Bronchial epithelial cell (primary cell): Measurements from ENCODE around the gene SLC24A3. TPM values are rescaled to one million over a fixed set of nuclear protein-coding genes. Genes with fewer than 3 reads are reported as not detected.

Source experiments
- DNase-seq: peaks from one replicate; pipeline ENCODE4 v3.0.0-alpha.2; 2010; ENCODE audit warnings: low read depth
- FAIRE-seq: peaks from 2 replicates; lab custom pipeline; 2011; peaks lifted over from hg19 to GRCh38; lab: Jason Lieb, UNC
- H3K27me3 ChIP-seq: 2 replicates; pipeline ENCODE4 v1.5.1; 2011; ENCODE audit warnings: low read length; ENCODE audit not compliant: control insufficient read depth, insufficient read depth
- H3K36me3 ChIP-seq: 2 replicates; pipeline ENCODE4 v1.5.1; 2011; ENCODE audit warnings: low read length; ENCODE audit not compliant: control insufficient read depth, insufficient read depth
- H3K4me3 ChIP-seq: 2 replicates; pipeline ENCODE4 v1.5.1; 2011; ENCODE audit warnings: mild to moderate bottlenecking, low read depth, low read length, control low read depth
- total RNA-seq: library from RNA; depleted of rRNA; stranded (reverse); fragments of >200 nt; gene quantifications from 2 replicates; pipeline ENCODE4 v1.2.1, GENCODE V29; 2014
- TF ChIP-seq, protein P1 (sequence below): IDR thresholded peaks from 2 replicates; pipeline ENCODE4 v1.5.1; 2011; ENCODE audit warnings: mild to moderate bottlenecking, moderate library complexity, low read length, control low read depth, inconsistent platforms; ENCODE audit not compliant: insufficient read depth, severe bottlenecking

The SLC24A3 gene
- total RNA-seq, 1 donor from 2014 or later: under 0.01 TPM

DNA sequence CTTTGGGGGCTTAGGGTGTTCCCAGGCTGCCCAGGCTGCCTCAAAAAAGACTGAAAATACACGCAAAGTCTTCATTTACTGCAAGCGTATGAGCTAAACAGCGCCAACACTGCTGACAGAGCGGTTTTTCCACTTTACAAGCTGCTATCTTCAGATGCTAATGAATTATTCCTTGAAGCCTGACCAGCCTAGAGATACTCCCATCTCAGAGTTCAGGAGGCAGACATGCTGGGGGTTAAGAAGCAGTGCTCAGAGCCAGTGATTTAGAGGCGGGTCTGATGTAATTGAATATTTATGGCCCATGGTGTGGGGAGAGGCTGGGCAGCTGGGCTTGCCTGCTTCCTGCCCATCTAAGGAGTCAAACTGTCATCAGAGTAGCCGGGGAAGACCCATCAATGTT is 241.4 kb downstream of the SLC24A3 start:
- TF ChIP-seq, protein P1, sequence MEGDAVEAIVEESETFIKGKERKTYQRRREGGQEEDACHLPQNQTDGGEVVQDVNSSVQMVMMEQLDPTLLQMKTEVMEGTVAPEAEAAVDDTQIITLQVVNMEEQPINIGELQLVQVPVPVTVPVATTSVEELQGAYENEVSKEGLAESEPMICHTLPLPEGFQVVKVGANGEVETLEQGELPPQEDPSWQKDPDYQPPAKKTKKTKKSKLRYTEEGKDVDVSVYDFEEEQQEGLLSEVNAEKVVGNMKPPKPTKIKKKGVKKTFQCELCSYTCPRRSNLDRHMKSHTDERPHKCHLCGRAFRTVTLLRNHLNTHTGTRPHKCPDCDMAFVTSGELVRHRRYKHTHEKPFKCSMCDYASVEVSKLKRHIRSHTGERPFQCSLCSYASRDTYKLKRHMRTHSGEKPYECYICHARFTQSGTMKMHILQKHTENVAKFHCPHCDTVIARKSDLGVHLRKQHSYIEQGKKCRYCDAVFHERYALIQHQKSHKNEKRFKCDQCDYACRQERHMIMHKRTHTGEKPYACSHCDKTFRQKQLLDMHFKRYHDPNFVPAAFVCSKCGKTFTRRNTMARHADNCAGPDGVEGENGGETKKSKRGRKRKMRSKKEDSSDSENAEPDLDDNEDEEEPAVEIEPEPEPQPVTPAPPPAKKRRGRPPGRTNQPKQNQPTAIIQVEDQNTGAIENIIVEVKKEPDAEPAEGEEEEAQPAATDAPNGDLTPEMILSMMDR: no peak
- DNase-seq: no peak
- no peaks in the 10 kb centered on the region for H3K27me3 ChIP-seq
- no peak for FAIRE-seq
- H3K36me3 ChIP-seq: no peaks in the 10 kb centered on the region
- H3K4me3 ChIP-seq: no peak overlapping the region

DNA sequence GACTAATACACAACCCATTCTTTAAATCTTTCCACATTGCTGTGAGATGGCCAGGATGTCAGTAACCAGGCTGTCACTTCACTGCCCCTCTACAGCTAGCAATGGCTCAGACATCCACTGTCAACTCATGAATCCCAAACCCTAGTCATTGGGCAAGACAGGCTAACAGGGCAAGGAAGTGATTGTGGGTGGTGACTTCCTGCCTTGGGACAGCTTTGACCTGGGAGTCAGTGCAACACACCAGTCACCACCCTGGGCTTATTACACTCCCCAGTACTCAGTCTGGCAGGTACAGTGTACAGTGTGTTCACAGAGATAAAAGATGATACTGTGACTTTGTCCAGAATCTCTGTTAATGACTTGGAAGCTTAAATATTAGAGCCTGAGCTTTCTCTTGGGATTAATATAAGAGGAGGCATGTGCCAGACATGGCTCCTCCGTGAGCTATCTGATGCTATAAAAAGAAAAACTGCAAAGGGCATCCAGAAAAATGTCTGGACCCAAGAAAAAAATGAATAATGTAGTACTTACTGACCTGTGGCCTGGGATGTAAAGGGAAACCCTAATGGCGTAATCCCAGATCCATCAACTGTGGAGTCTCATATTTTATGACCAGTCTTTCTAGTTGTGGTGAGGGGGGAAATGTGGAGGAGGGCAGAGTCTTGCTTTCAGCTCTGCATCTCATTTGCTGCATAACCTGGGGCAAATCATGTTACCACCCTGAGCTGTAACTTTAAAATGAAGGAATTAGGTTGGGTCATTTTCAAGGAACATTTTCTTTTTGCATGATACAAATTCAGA is 244.4 kb downstream of the SLC24A3 start:
- TF ChIP-seq, protein P1: no peak
- Histone ChIP-seq H3K36me3 (no peaks in the 10 kb centered on the region), H3K4me3 (no peak overlapping the region), H3K27me3 (no peaks in the 10 kb centered on the region)
- FAIRE-seq (peak; percentile 18), DNase-seq (no peak)

DNA sequence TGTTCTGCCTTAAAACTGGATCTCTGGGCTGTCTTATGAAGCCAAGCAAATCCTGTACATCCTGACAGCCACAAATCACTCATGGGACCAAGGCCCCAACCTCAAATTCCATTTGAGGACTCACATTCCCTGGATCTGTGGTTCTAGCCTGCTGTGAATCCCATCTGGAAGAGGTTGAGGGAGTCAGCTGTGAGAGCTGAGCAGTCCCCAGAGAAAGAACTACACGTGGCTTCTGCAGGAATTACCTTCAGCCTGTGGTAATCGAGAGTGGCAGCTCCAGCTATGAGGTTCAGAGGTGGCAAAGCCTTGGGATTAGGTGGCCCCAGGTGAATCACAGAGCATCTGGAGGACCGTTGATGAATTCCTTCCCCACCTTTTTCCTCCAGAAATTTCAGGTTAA is 245.2 kb downstream of the SLC24A3 start:
- Histone ChIP-seq H3K4me3 (no peak overlapping the region), H3K36me3 (no peaks in the 10 kb centered on the region), H3K27me3 (no peaks in the 10 kb centered on the region)
- TF ChIP-seq, protein P1: no peak
- no peak for FAIRE-seq
- no peak for DNase-seq

DNA sequence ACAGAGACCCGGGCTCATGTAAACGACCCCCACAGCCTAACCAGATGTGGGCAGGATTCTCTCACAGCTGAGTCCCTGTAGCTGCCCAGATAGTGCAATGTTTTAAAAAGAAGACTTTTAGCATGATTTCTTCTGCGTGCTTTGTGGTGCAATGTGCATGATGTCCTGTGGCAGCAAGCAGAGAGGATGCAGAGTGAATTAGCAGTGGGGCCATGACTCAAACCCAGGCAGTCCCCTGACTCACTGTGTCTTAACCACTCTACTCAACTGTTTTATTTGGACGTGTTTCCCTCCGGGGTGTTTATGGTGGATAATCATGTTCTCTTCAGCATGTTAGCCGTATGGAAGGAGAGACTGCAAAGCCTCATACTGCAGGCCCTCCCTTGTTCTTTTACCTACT is 247.9 kb downstream of the SLC24A3 start:
- Histone ChIP-seq H3K27me3 (no peaks in the 10 kb centered on the region), H3K36me3 (no peaks in the 10 kb centered on the region), H3K4me3 (no peak overlapping the region)
- DNase-seq (peak; percentile 7), FAIRE-seq (no peak)
- TF ChIP-seq, protein P1: no peak

DNA sequence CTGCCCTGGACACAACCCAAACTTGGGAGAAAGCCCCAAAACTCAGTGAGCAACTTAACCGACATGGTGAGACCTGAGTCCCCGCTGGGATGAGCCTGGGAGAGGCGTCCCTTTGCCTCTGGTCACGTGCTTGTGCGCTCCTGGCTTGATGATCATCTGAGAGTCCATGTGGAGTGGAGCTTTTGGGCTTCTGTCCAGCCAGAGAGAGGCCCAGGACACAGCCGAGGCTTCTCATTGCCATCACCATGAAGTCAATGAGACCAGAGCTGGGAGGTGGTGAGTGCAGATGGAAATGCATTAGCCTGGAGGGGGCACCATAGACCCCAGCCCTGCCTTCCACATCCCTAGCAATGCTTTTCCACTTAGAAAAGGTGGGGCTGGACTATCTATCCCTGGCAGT is 250.0 kb downstream of the SLC24A3 start:
- TF ChIP-seq, protein P1: no peak
- H3K27me3 ChIP-seq: no peaks in the 10 kb centered on the region
- FAIRE-seq: no peak
- DNase-seq: no peak
- no peak overlapping the region for H3K4me3 ChIP-seq
- H3K36me3 ChIP-seq: no peaks in the 10 kb centered on the region
